ENCODE measurements around the gene BMS1. TPM values are rescaled to one million over a fixed set of nuclear protein-coding genes. Genes with fewer than 3 reads are reported as not detected.
"Not testable (repeated sequence)": the region's sequence is repeated elsewhere in the genome, so short reads cannot be mapped to it uniquely, and the experiment has no call there.

Gene BMS1
- total RNA-seq, 1 experiment from 2014 or later, result 21.0 TPM

DNA sequence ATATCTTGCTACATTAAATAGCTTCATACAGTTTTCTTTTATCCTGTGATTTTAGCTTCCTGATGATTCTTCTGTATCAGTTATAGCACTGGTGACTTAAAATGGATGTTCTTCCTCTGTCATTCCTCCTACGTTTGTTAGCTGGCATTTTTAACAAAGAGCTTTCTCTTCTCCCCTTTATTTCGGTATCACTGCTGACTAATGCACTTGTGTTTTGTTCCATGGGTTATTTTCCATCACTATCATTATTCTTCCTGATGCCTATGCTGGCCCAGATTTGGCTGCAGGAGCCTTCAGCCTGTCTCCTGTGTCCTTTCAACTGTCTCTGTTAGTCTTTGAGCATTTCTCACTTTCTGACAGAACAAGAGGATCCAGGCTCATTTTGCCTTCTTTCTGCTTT, 13.1 kb downstream of the BMS1 start:
- no peak for DNase-seq (ENCODE audit: low read depth)

GRCh38 chr10:42801135-42801534, 18.5 kb downstream of the BMS1 start:
- DNase-seq (ENCODE audit: low read depth), result no peak

DNA sequence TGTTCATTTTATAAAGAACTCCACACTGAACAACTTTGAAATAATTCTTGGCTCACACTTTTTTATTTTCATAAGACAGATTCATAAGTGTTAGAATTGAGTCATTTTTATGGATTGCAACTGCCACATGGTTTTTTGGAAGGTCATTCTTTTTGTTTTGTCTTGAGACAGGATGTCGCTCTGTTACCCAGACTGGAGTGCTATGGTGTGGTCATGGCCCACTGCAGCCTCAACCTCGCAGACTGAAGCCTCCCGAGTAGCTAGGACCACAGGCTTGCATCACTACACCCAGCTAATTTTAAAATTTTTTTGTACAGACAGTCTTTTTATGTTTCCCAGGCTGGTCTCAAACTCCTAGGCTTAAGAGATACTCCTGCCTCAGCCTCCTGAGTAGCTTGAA, 20.3 kb downstream of the BMS1 start:
- peak; percentile 6 for DNase-seq (ENCODE audit: low read depth)

GRCh38 chr10:42809676-42810075, 27.1 kb downstream of the BMS1 start:
- no peak for DNase-seq (ENCODE audit: low read depth)

- DNase-seq (ENCODE audit: low read depth), result no peak
Observed at GRCh38 chr10:42812028-42812427, 29.4 kb downstream of the BMS1 start.

DNA sequence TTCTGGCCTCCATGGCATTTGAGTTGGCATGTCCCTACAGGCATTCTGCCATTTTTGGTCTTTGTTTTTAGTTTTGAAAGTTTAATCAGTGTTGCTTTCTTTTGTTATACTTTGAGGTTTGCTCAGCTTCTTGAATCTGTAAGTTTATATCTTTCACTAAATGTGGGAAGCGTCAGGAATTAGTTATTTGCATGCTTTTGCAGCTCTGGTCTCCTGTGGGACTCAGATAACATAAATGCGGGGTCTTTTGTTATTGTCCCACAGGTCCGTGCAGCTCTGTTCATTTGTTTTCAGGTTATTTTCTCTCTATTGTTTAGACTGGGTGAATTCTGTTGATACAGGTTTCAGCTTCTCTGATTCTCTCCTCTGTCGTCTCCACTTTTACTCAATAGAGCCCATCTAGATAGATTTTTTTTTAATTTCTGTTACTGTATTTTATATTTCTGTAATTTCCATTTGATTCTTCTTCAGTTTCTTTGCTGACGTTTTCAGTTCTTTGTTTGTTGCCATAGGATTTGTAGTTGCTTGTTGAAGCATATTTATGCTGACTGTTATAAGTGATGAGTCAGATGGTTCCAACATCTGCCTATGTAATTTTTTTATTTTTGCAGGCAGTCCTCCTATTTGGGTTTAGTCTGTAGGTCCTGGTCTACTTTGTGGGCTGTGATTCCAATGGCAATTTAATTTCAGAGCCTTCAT, 31.5 kb downstream of the BMS1 start:
- DNase-seq (ENCODE audit: low read depth), result peak; percentile 21

- DNase-seq (ENCODE audit: low read depth), result not testable (repeated sequence)
Observed at GRCh38 chr10:42816334-42816733, 33.7 kb downstream of the BMS1 start.

DNA sequence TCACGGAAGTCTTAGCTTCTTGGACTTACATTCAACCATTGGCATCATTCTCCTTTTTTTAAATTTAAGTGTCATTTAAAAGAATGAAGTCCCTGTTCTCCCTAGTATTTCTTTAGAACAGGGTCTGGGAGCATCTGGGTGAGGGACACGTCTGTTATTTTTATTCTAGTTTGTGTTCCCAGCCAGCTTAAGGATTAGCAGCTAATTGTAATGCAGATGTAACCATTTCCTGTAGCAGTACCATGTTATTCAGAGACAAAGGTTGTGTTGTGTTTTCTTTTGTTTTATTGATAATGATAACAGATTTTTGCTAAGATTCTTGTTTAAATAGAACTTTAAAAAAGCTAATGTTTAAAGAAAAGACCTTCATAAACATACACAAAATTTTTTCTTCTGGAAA, 34.3 kb downstream of the BMS1 start:
- DNase-seq (ENCODE audit: low read depth), result no peak

DNA sequence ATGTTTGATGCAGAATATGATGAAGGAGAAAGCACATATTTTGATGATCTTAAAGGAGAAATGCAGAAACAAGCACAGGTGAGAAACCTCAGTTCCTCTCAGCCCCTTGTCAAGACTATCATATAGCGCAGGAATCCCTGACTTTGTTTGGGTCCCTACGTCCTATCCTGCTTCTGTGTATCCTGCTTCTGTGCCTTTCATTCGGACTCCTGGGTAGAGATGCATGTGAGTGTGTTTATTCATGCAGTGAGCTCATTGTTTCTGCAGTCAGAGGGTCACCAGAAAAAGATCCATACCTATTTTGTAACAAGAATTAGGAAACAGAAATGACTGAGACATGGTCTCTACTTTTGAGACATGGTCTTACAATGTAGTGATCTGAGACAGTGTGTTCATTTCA, 34.8 kb downstream of the BMS1 start:
- not testable (repeated sequence) for DNase-seq (ENCODE audit: low read depth)

DNA sequence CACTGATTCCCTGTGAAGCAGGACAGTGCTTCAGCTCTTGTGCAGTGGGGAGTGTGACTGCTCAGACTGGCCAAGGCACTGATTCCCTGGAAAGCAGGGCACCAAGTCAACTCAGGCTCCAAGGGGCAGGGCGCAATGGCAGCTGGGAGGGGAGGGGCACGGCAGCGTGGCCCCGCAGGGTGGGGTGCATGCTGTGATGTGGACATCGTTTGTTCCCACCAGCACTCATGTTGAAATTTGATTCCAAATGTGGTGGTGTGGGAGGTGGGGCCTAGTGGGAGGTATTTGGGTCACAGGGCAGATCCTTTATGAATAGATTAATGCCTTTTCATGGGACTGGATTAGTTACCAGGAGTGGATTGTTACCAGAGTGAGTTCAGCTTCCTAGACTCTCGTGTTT, 44.2 kb downstream of the BMS1 start:
- not testable (repeated sequence) for DNase-seq (ENCODE audit: low read depth)

GRCh38 chr10:42827201-42827600, 44.6 kb downstream of the BMS1 start:
- no peak for DNase-seq (ENCODE audit: low read depth)

- DNase-seq (ENCODE audit: low read depth), result not testable (repeated sequence)
Observed at GRCh38 chr10:42828391-42828790, 45.8 kb downstream of the BMS1 start.

DNA sequence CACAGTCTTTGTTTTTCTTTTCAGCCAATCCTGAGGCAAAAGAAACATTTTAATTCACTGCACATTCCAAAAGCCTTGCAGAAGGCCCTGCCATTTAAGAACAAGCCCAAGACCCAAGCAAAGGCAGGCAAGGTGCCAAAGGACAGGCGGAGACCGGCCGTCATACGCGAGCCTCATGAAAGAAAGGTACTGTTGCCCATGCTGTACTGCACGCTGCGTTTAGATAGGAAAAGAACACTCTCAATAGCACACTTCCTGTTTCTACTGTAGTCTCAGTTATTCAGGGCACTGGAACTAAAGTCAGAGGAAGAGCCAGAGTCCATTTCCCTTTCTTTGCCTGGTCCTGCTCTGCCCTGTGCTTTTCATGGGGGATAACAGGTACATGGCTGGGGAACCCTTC, 47.6 kb downstream of the BMS1 start:
- no peak for DNase-seq (ENCODE audit: low read depth)

- DNase-seq (ENCODE audit: low read depth), result no peak
Observed at GRCh38 chr10:42836096-42836495, 53.5 kb downstream of the BMS1 start.

- DNase-seq (ENCODE audit: low read depth), result no peak
Observed at GRCh38 chr10:42836771-42837468, 54.3 kb downstream of the BMS1 start.

DNA sequence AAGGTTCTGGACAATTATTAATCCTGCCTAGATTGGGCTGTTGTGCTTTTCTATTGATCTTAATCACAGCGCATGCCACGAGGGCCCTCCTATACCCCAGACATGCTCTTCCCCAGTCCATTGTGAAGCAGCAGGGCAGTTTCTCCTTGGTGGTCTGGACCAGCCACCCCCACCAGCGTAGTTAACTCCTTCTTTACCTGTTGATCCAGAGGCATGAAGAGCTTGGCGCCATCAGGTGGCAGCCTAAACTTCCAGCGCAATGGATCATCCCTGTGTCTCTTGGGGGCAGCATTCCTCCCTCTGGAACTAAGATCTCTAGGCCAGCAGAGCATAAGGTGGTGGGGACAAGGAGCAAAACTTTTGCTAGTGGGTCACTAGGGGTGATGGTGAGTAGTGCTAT, 62.2 kb downstream of the BMS1 start:
- not testable (repeated sequence) for DNase-seq (ENCODE audit: low read depth)

DNA sequence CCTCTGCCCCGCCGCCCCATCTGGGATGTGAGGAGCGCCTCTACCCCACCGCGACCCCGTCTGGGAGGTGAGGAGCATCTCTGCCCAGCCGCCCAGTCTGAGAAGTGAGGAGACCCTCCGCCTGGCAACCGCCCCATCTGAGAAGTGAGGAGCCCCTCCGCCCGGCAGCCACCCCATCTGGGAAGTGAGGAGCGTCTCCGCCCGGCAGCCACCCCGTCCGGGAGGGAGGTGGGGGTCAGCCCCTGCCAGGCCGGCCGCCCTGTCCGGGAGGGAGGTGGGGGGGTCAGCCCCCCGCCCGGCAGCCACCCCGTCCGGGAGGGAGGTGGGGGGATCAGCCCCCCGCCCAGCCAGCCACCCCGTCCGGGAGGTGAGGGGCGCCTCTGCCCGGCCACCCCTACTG, 64.7 kb downstream of the BMS1 start:
- DNase-seq (ENCODE audit: low read depth), result not testable (repeated sequence)

GRCh38 chr10:42850931-42851330, 68.3 kb downstream of the BMS1 start:
- no peak for DNase-seq (ENCODE audit: low read depth)

GRCh38 chr10:42859256-42859655, 76.7 kb downstream of the BMS1 start:
- no peak for DNase-seq (ENCODE audit: low read depth)

DNA sequence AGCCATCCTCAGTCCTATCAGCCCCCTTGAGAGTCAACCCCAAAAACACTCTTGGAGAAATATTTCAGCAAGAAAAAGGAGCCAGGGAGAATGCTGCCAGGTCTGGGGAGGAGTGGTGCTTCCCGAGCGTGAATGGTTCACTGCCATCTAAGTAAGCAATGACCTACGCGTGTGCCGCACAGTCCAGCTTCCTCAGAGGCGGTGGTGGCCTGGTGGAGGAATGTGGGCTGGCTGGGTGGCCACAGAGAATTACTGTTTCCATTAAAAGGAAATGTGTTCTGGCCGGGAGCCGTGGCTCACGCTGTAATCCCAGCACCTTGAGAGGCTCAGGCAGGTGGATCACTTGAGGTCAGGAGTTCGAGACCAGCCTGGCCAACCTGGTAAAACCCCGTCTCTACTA, 77.4 kb downstream of the BMS1 start:
- DNase-seq (ENCODE audit: low read depth), result not testable (repeated sequence)

DNA sequence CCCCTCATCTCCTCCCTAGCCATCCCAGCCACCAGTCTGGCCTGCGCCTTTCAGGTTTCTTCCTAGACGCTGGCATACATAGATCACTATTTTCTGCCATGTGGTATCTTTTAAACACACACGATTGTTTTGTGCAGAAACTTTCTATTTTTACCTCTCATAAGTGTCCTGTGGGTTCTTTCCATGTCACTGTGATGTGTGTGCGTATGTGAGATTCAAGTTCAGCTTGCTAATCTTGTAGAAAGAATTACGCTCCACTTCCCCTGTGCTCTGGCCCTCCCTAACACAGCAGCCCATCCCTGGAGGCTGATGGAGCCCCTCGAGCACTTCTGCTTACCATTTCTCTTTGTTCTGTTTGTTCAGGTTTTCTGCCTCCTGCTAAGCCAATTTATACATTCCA, 80.2 kb downstream of the BMS1 start:
- DNase-seq (ENCODE audit: low read depth), result not testable (repeated sequence)

- DNase-seq (ENCODE audit: low read depth), result peak; percentile 6
Observed at GRCh38 chr10:42864575-42864974, 82.0 kb downstream of the BMS1 start.

- DNase-seq (ENCODE audit: low read depth), result no peak
Observed at GRCh38 chr10:42865716-42866114, 83.1 kb downstream of the BMS1 start.
